Hepatocyte (in vitro differentiated cells): Measurements from ENCODE around the gene BHLHE23. TPM values are rescaled to one million over a fixed set of nuclear protein-coding genes. Genes with fewer than 3 reads are reported as not detected.

Experiments
- DNase-seq: peaks from one replicate; pipeline ENCODE4 v3.0.0-alpha.2; 2016; ENCODE audit warnings: low spot score
- H2AFZ ChIP-seq: fragments of 200-600 bp; sonication (generic); 2 replicates; pipeline ENCODE4 v1.6.0; 2016; ENCODE audit warnings: antibody characterized with exemption, mild to moderate bottlenecking
- H3K27ac ChIP-seq: fragments of 200-600 bp; sonication (generic); 2 replicates; pipeline ENCODE4 v1.5.1; 2016; ENCODE audit warnings: mild to moderate bottlenecking
- H3K27me3 ChIP-seq: fragments of 200-600 bp; sonication (generic); 2 replicates; pipeline ENCODE4 v1.6.1; 2016
- H3K36me3 ChIP-seq: fragments of 200-600 bp; sonication (generic); replicated peaks from 2 replicates; pipeline ENCODE4 v1.5.1; 2016; ENCODE audit warnings: low read depth; ENCODE audit not compliant: insufficient read depth
- H3K4me1 ChIP-seq: fragments of 200-600 bp; sonication (generic); 2 replicates; pipeline ENCODE4 v1.5.1; 2016; ENCODE audit warnings: mild to moderate bottlenecking, moderate library complexity; ENCODE audit not compliant: insufficient read depth
- H3K4me2 ChIP-seq: fragments of 200-600 bp; sonication (generic); 2 replicates; pipeline ENCODE4 v1.6.0; 2016
- H3K4me3 ChIP-seq: fragments of 200-600 bp; sonication (generic); 2 replicates; pipeline ENCODE4 v1.5.1; 2016; ENCODE audit warnings: mild to moderate bottlenecking
- H3K79me2 ChIP-seq: fragments of 200-600 bp; sonication (generic); 2 replicates; pipeline ENCODE4 v1.6.0; 2017; ENCODE audit warnings: mild to moderate bottlenecking
- H3K9me2 ChIP-seq: fragments of 200-600 bp; sonication (generic); replicated peaks from 2 replicates; pipeline ENCODE4 v1.6.0; 2017; ENCODE audit warnings: mild to moderate bottlenecking; ENCODE audit not compliant: insufficient read depth
- H3K9me3 ChIP-seq: fragments of 200-600 bp; sonication (generic); 2 replicates; pipeline ENCODE4 v1.5.1; 2016; ENCODE audit warnings: low read depth, mild to moderate bottlenecking
- H4K20me1 ChIP-seq: fragments of 200-600 bp; sonication (generic); 2 replicates; pipeline ENCODE4 v1.6.0; 2016; ENCODE audit warnings: mild to moderate bottlenecking; ENCODE audit not compliant: insufficient read depth, poor library complexity, severe bottlenecking
- CTCF ChIP-seq: fragments of 200-600 bp; sonication (generic); IDR thresholded peaks from 2 replicates; pipeline ENCODE4 v1.5.1; 2016; ENCODE audit warnings: antibody characterized with exemption, mild to moderate bottlenecking; ENCODE audit not compliant: poor library complexity
- EZH2 ChIP-seq: fragments of 200-600 bp; sonication (generic); IDR thresholded peaks from 2 replicates; pipeline ENCODE4 v1.6.1; 2016; ENCODE audit warnings: antibody characterized with exemption, mild to moderate bottlenecking, borderline replicate concordance
- EZH2phosphoT487 ChIP-seq: fragments of 200-600 bp; sonication (generic); IDR thresholded peaks from one replicate; pipeline ENCODE4 v1.6.1; 2018; ENCODE audit warnings: antibody characterized with exemption, mild to moderate bottlenecking, low read depth, moderate library complexity; ENCODE audit not compliant: unreplicated experiment, severe bottlenecking
- WGBS: methylation state at CpG from one replicate; pipeline ENCODE4 v1.1.6; 2016; ENCODE audit warnings: low lambda C conversion rate; ENCODE audit errors: missing lambda C conversion rate; 5-methylcytosine and 5-hydroxymethylcytosine counted together
- polyA plus RNA-seq: library from polyadenylated mRNA; unstranded; fragments of >200 nt; fragmentation: Nextera tagmentation; extraction: Ambion mirVana; gene quantifications from 2 replicates; pipeline ENCODE4 v1.2.1, GENCODE V29; 2016
- total RNA-seq: library from RNA; depleted of rRNA; stranded (reverse); fragments of >200 nt; gene quantifications from 2 replicates; pipeline ENCODE4 v1.2.3, GENCODE V29; 2014

Gene BHLHE23
- total and polyA plus RNA-seq, 2 experiments from 2014 or later = not detected

GRCh38 chr20:63043348-63044203 is 36.8 kb upstream of the BHLHE23 start:
- no peak overlapping the region for H3K4me2 ChIP-seq
- H3K4me1 ChIP-seq = no peaks in the 10 kb centered on the region
- DNase-seq = no peak
- H4K20me1 ChIP-seq = no peaks in the 10 kb centered on the region
- no peak for TF ChIP-seq CTCF
- TF ChIP-seq EZH2 = no peak
- no peak for TF ChIP-seq EZH2phosphoT487
- H3K9me2 ChIP-seq = no peaks in the 10 kb centered on the region
- H3K9me3 ChIP-seq = no peaks in the 10 kb centered on the region
- no peak overlapping the region for H3K4me3 ChIP-seq
- H2AFZ ChIP-seq = no peak overlapping the region
- no peaks in the 10 kb centered on the region for H3K79me2 ChIP-seq
- H3K27ac ChIP-seq = no peak overlapping the region
- H3K36me3 ChIP-seq = no peaks in the 10 kb centered on the region
- peaks cover 20% of the 10 kb centered on the region for H3K27me3 ChIP-seq
- 94% methylated on average over 41 of the region's 64 CpGs for WGBS

- no peaks in the 10 kb centered on the region for H3K79me2 ChIP-seq
- no peak overlapping the region for H3K27ac ChIP-seq
- WGBS = 72% methylated on average over 12 of the region's 12 CpGs
- H3K36me3 ChIP-seq = no peaks in the 10 kb centered on the region
- no peak overlapping the region for H3K4me3 ChIP-seq
- no peak for DNase-seq
- H3K4me2 ChIP-seq = peak overlapping the region; percentile 48
- no peak overlapping the region for H2AFZ ChIP-seq
- H3K27me3 ChIP-seq = peaks cover 30% of the 10 kb centered on the region
- no peaks in the 10 kb centered on the region for H3K4me1 ChIP-seq
- H3K9me3 ChIP-seq = no peaks in the 10 kb centered on the region
- H3K9me2 ChIP-seq = no peaks in the 10 kb centered on the region
- TF ChIP-seq EZH2 (no peak), EZH2phosphoT487 (no peak), CTCF (no peak)
- H4K20me1 ChIP-seq = no peaks in the 10 kb centered on the region
These were observed 35.8 kb upstream of the BHLHE23 start for GRCh38 chr20:63042448-63043071.

DNA sequence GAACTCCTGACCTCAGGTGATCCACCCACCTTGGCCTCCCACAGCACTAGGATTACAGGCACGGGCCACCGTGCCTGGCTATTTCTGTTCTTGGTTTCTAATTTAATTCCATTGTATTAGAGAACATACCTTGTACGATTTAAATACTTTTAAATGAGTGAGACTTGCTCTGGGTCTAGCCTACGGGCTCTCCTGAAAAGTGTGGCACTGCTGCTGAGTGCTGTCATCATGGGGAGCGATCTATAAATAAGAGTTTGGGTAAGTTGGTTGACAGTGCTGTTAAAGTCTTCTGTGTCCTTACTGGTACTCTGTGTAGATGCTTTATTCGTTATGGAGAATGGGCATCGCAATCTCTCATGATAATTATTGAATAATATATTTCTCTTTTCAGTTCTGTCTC is 35.0 kb upstream of the BHLHE23 start:
- H3K27ac ChIP-seq = no peak overlapping the region
- H3K4me1 ChIP-seq = no peaks in the 10 kb centered on the region
- TF ChIP-seq EZH2 (no peak), CTCF (no peak), EZH2phosphoT487 (no peak)
- H3K4me3 ChIP-seq = no peak overlapping the region
- no peaks in the 10 kb centered on the region for H4K20me1 ChIP-seq
- H3K27me3 ChIP-seq = peaks cover 37% of the 10 kb centered on the region
- H3K4me2 ChIP-seq = no peak overlapping the region
- no peaks in the 10 kb centered on the region for H3K9me3 ChIP-seq
- WGBS = 91% methylated on average over 7 of the region's 7 CpGs
- H3K79me2 ChIP-seq = no peaks in the 10 kb centered on the region
- H3K36me3 ChIP-seq = no peaks in the 10 kb centered on the region
- H2AFZ ChIP-seq = no peak overlapping the region
- no peaks in the 10 kb centered on the region for H3K9me2 ChIP-seq
- no peak for DNase-seq
